ENCODE data around the gene VIL1.

GRCh38 chr2:218401890-218402289, 17.0 kb upstream of the VIL1 start:
- TF ChIP-seq CTCF (IDR thresholded peaks at IDR 0.05) = no peak
- no peak for TF ChIP-seq POLR2A (IDR thresholded peaks at IDR 0.05)

All from adrenal gland (tissue), 5 donors.